Osteocyte (in vitro differentiated cells): ENCODE results near the gene YPEL3. TPM values are rescaled to one million over a fixed set of nuclear protein-coding genes. Genes with fewer than 3 reads are reported as not detected.

ENCODE experiments used
- DNase-seq: peaks from one replicate; pipeline ENCODE4 v3.0.0; 2021; ENCODE audit warnings: mixed read lengths; ENCODE audit not compliant: unreplicated experiment; ENCODE audit errors: extremely low spot score
- H3K27ac Mint-ChIP-seq: one replicate; pipeline ENCODE4 v1.8.0; 2021; ENCODE audit warnings: mild to moderate bottlenecking, mixed read lengths; ENCODE audit not compliant: unreplicated experiment
- H3K27me3 Mint-ChIP-seq: one replicate; pipeline ENCODE4 v1.8.0; 2021; ENCODE audit warnings: mixed read lengths; ENCODE audit not compliant: unreplicated experiment
- H3K36me3 Mint-ChIP-seq: one replicate; pipeline ENCODE4 v1.8.0; 2021; ENCODE audit warnings: mixed read lengths; ENCODE audit not compliant: unreplicated experiment
- H3K4me1 Mint-ChIP-seq: one replicate; pipeline ENCODE4 v1.8.0; 2021; ENCODE audit warnings: mixed read lengths; ENCODE audit not compliant: unreplicated experiment
- H3K4me3 Mint-ChIP-seq: one replicate; pipeline ENCODE4 v1.8.0; 2021; ENCODE audit warnings: mild to moderate bottlenecking, moderate library complexity, mixed read lengths; ENCODE audit not compliant: unreplicated experiment
- H3K9me3 Mint-ChIP-seq: one replicate; pipeline ENCODE4 v1.8.0; 2021; ENCODE audit warnings: mixed read lengths; ENCODE audit not compliant: unreplicated experiment
- total RNA-seq: library from RNA; stranded (reverse); gene quantifications from 2 replicates; pipeline ENCODE4 v1.2.1, GENCODE V29; 2021
- TF ChIP-seq, protein P1 (sequence below): fragments of 200-600 bp; sonication (generic); IDR thresholded peaks from 2 replicates; pipeline ENCODE4 v1.5.0; 2021; ENCODE audit warnings: antibody characterized with exemption, mild to moderate bottlenecking, moderate library complexity

YPEL3 gene
- total RNA-seq, 1 donor from 2014 or later, result 93.3 TPM

DNA sequence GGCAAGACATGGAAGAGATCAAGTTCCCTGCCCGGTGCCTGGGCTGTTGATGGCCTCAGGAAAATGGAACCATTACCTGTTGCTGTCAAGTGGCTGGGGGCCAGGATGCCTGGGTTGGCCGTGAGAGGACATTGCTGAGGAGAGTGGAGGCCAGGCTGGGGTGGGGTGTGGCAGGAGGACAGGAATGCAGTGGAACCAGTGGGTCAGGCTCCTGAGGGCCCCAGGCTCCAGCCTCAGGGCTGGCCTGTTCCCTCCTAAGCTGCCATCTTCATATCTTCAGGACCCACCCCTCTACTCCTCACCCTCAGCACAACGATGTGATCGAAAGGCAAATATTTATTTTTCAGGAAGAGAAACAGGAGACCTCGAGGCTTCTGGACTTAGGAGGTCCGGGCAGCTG, 8.5 kb upstream of the YPEL3 start:
- no peak overlapping the region for H3K4me3 Mint-ChIP-seq
- H3K36me3 Mint-ChIP-seq, result peaks cover 14% of the 10 kb centered on the region
- H3K4me1 Mint-ChIP-seq, result no peaks in the 10 kb centered on the region
- no peaks in the 10 kb centered on the region for H3K27me3 Mint-ChIP-seq
- TF ChIP-seq, protein P1, sequence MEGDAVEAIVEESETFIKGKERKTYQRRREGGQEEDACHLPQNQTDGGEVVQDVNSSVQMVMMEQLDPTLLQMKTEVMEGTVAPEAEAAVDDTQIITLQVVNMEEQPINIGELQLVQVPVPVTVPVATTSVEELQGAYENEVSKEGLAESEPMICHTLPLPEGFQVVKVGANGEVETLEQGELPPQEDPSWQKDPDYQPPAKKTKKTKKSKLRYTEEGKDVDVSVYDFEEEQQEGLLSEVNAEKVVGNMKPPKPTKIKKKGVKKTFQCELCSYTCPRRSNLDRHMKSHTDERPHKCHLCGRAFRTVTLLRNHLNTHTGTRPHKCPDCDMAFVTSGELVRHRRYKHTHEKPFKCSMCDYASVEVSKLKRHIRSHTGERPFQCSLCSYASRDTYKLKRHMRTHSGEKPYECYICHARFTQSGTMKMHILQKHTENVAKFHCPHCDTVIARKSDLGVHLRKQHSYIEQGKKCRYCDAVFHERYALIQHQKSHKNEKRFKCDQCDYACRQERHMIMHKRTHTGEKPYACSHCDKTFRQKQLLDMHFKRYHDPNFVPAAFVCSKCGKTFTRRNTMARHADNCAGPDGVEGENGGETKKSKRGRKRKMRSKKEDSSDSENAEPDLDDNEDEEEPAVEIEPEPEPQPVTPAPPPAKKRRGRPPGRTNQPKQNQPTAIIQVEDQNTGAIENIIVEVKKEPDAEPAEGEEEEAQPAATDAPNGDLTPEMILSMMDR, result no peak
- H3K9me3 Mint-ChIP-seq, result no peaks in the 10 kb centered on the region
- no peak for DNase-seq
- H3K27ac Mint-ChIP-seq, result no peak overlapping the region

DNA sequence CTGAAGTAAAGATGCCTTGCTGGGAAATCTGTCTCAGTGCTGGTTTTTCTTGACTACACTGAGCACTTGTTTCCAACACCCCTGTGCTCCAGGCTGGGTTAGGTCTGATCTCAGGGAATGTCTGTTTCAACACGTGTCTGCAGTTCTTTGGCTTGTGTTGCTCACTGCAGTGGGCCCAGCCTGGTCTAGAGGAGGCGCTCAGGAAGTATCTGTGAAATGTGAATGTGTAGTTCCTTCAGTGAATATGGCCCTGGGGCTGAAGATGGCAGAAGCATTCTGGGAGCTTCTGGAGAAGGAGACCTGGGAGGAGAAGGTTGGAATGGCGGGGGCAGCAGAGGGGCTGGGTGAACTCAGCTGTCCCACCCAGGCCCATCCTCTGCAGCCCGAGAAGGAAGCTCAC, 8.1 kb upstream of the YPEL3 start:
- TF ChIP-seq, protein P1, result no peak
- H3K27ac Mint-ChIP-seq, result no peak overlapping the region
- H3K9me3 Mint-ChIP-seq, result no peaks in the 10 kb centered on the region
- peaks cover 14% of the 10 kb centered on the region for H3K36me3 Mint-ChIP-seq
- H3K4me1 Mint-ChIP-seq, result no peaks in the 10 kb centered on the region
- H3K27me3 Mint-ChIP-seq, result no peaks in the 10 kb centered on the region
- DNase-seq, result no peak
- no peak overlapping the region for H3K4me3 Mint-ChIP-seq

DNA sequence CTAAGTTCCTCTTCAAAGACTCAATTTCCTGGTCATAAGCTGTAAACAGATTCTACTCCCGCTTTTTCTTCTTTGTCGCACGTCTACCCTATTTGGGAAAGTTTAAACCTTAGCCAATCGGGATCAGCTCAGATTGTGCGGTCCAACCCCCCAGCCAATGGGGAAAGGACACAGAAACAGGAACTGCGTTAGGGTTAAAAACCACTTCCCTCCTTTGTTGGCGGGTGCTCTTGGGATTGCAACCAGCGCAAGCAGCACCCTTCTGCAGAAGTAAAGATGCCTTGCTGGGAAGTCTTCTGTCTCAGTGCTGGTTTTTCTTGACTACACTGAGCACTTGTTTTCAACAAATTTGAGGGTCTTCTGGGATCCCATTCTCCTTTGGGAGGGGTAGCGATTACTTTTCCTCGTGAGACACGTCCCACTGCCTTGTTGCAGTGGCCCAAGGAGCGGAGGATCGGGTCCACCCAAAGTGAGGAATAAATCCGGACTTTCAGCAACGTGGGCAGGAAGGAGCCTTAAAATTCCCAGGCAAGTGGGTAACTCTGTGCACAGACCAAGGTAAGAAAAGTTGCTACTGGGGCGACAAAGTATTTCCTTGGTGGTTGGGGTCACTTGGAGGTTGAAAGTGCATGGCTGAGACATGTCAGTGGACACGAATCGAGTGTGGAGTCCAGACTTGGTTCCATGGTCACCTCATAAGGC, 1.0 kb upstream of the YPEL3 start:
- no peak for DNase-seq
- no peaks in the 10 kb centered on the region for H3K27me3 Mint-ChIP-seq
- peak overlapping the region; percentile 86 for H3K27ac Mint-ChIP-seq
- H3K4me3 Mint-ChIP-seq, result peak overlapping the region; percentile 68
- H3K9me3 Mint-ChIP-seq, result peaks cover 6% of the 10 kb centered on the region
- H3K4me1 Mint-ChIP-seq, result peaks cover 25% of the 10 kb centered on the region
- TF ChIP-seq, protein P1, result no peak
- peaks cover 6% of the 10 kb centered on the region for H3K36me3 Mint-ChIP-seq

DNA sequence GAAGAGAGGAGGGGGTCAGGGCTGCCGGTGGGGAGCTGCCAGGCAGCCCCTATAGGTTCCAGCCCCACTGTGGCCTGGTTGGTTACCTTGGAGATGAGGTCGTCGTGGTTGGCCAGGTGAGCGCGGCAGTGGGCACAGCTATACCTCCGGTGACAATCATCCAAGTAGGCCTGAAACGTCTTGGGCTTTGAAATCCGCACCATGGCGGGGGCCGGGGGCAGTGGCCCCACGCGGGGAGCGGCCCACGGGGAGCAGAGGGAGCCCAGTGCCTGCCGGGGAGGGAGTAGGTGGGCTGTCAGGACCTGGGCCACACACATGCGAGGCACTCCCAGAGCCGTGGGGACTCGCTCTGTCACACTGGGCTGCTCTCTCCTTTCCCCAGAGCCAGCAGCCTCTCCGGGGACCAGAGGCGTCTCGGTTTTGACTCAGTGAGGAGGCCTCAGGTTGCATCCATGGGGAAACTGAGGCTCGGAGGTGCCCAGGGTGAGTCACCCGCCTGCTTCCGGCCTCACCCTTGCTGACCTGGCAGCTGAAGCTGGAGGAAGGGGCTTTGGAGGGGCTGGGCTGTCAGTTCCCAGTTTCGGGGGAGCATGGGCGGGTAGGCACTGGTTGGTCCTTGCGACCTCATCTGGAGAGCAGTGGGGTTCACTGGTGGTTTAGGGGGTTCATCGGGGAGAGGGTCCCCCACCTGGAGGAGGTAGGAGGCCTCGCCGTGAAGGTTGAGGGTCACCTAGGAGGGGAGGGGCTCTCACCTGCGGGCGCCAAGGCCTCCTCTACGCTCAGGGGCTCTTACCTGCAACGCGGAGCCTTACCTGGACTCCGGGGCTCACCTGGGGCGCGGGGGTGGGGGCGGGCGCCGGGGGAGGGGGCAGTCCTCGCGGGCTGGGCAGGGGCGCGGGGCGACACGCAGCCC, 591 bp downstream of the YPEL3 start:
- no peak for DNase-seq
- Mint-ChIP-seq H3K4me3 (peak overlapping the region; percentile 82), H3K9me3 (peaks cover 6% of the 10 kb centered on the region), H3K36me3 (peaks cover 6% of the 10 kb centered on the region), H3K4me1 (peaks cover 33% of the 10 kb centered on the region), H3K27me3 (no peaks in the 10 kb centered on the region), H3K27ac (peak overlapping the region; percentile 87)
- TF ChIP-seq, protein P1, result no peak
